OCI-LY1 (cell line): ENCODE measurements around the gene UBE2F.

Experiments used
- CTCF ChIP-seq: fragments of 200-600 bp; sonication (generic), shearing (Covaris generic); IDR thresholded peaks from 2 replicates; pipeline ENCODE4 v1.5.1; 2017; ENCODE audit warnings: mild to moderate bottlenecking, antibody characterized with exemption, low read length, moderate library complexity, mixed read lengths
- EZH2 ChIP-seq: fragments of 200-600 bp; sonication (generic), shearing (Covaris generic); IDR thresholded peaks from 2 replicates; pipeline ENCODE4 v1.8.0; 2017; ENCODE audit warnings: borderline replicate concordance, mixed run types, mild to moderate bottlenecking, antibody characterized with exemption, low read length, moderate library complexity, mixed read lengths

- TF ChIP-seq CTCF (no peak), EZH2 (no peak)
Observed at GRCh38 chr2:238080518-238080917, 113.7 kb downstream of the UBE2F start.
